Calu3 (cell line): ENCODE measurements around the gene IFT27. TPM values are rescaled to one million over a fixed set of nuclear protein-coding genes. Genes with fewer than 3 reads are reported as not detected.

Experiments
- BruUV-seq: library from RNA; stranded (reverse); fragments of 400-500 nt; replicated peaks from 2 replicates; lab custom pipeline; 2021; lab: Mats Ljungman, UMichigan
- CTCF ChIA-PET: fragments of 300-600 bp; sonication (Branson Sonifier 250); formaldehyde crosslinking; loops from one replicate; lab custom pipeline; 2022; ENCODE audit warnings: antibody characterized with exemption; lab: Charles Lee
- DNase-seq: peaks from one replicate; pipeline ENCODE4 v3.0.0; 2022
- H3K27ac Mint-ChIP-seq: one replicate; pipeline ENCODE4 v1.8.0; 2022; ENCODE audit warnings: mixed read lengths; ENCODE audit not compliant: unreplicated experiment
- H3K27me3 Mint-ChIP-seq: one replicate; pipeline ENCODE4 v1.8.0; 2022; ENCODE audit warnings: mixed read lengths; ENCODE audit not compliant: unreplicated experiment
- H3K36me3 Mint-ChIP-seq: one replicate; pipeline ENCODE4 v1.8.0; 2022; ENCODE audit warnings: mild to moderate bottlenecking, moderate library complexity, mixed read lengths; ENCODE audit not compliant: insufficient read depth, unreplicated experiment
- H3K4me1 Mint-ChIP-seq: one replicate; pipeline ENCODE4 v1.8.0; 2022; ENCODE audit warnings: mild to moderate bottlenecking, low read depth, mixed read lengths; ENCODE audit not compliant: unreplicated experiment
- H3K4me3 Mint-ChIP-seq: one replicate; pipeline ENCODE4 v1.8.0; 2022; ENCODE audit warnings: mild to moderate bottlenecking, low read depth, moderate library complexity, mixed read lengths; ENCODE audit not compliant: unreplicated experiment
- H3K9me3 Mint-ChIP-seq: one replicate; pipeline ENCODE4 v1.8.0; 2022; ENCODE audit warnings: low read depth, mixed read lengths; ENCODE audit not compliant: unreplicated experiment
- CTCF ChIP-seq: fragments of 200-600 bp; IDR thresholded peaks from one replicate; pipeline ENCODE4 v1.8.0; 2022; ENCODE audit warnings: antibody characterized with exemption; ENCODE audit not compliant: unreplicated experiment
- intact Hi-C: fragments of 100-400 bp; cut with micrococcal nuclease; formaldehyde crosslinking; loops from one replicate; pipeline ENCODE4 v1.10.0; 2022; ENCODE audit not compliant: unreplicated experiment
- total RNA-seq: library from RNA; stranded (reverse); gene quantifications from 2 replicates; pipeline ENCODE4 v1.2.3, GENCODE V29; 2022

IFT27 gene
- total RNA-seq, 1 experiment from 2014 or later, result 41.0 TPM

- no peaks in the 10 kb centered on the region for H3K4me1 Mint-ChIP-seq
- peaks cover 86% of the 10 kb centered on the region for H3K27me3 Mint-ChIP-seq
- CTCF ChIA-PET, result interaction anchor here (0.6 kb wide), 1 partner anchor 45 kb away, joined by 3 read pairs; no protein-coding TSS in a partner anchor
- no TSS peak for BruUV-seq
- intact Hi-C loops, result no loop called here
- TF ChIP-seq CTCF, result no peak
- H3K4me3 Mint-ChIP-seq, result no peak overlapping the region
- H3K27ac Mint-ChIP-seq, result no peak overlapping the region
- no peak for DNase-seq
- H3K9me3 Mint-ChIP-seq, result no peaks in the 10 kb centered on the region
- no peaks in the 10 kb centered on the region for H3K36me3 Mint-ChIP-seq
Measured at GRCh38 chr22:36796552-36797175, 20.7 kb upstream of the IFT27 start.

DNA sequence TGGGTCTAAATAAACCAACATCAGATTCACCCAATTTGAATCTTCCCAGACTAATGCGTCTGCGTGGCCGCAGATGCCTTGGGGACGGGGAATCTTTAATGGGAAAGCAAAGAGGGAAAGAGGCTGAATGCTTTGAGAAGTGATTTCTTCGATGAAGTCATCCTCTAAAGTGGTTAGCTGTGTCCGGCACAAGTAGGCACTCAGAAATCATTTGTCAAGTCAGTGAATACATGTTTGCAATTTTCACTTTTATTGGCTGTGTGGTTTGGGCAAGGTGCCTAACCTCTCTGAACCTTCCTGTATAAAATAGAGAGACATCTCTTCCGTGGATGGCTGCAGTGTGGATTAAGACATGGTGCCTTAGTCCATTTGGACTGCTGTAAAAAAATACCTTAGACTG is 19.7 kb upstream of the IFT27 start:
- H3K4me1 Mint-ChIP-seq, result no peaks in the 10 kb centered on the region
- intact Hi-C loops, result no loop called here
- H3K27ac Mint-ChIP-seq, result no peak overlapping the region
- no TSS peak for BruUV-seq
- no peaks in the 10 kb centered on the region for H3K9me3 Mint-ChIP-seq
- no peaks in the 10 kb centered on the region for H3K36me3 Mint-ChIP-seq
- peaks cover 86% of the 10 kb centered on the region for H3K27me3 Mint-ChIP-seq
- H3K4me3 Mint-ChIP-seq, result no peak overlapping the region
- CTCF ChIA-PET, result no interaction called here
- TF ChIP-seq CTCF, result no peak
- DNase-seq, result no peak

DNA sequence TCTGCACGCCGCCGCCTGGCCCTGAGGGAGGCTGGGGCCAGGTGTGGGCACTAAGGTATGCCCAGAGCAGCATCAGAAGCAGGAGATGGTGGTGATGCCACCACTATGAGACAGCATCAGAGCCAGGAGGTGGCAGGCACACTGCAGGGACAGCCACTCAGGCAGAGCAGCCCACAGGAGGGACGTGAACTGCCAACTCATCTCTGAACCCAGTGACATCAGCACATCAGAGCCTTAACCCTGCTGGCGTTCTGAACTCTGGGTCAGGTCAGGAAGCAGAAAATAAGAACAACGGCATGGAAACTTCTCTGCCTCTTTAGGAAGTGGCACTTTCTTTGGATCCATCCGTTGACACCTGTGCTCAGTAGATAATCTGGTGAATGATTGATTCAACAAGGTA is 14.7 kb upstream of the IFT27 start:
- Mint-ChIP-seq H3K36me3 (no peaks in the 10 kb centered on the region), H3K9me3 (no peaks in the 10 kb centered on the region), H3K27me3 (peaks cover 86% of the 10 kb centered on the region), H3K27ac (no peak overlapping the region), H3K4me1 (no peaks in the 10 kb centered on the region), H3K4me3 (no peak overlapping the region)
- no TSS peak for BruUV-seq
- no peak for TF ChIP-seq CTCF
- CTCF ChIA-PET, result interaction anchor here (0.7 kb wide), 1 partner anchor 47 kb away, joined by 3 read pairs; no protein-coding TSS in a partner anchor
- DNase-seq, result no peak
- intact Hi-C loops, result no loop called here

- Mint-ChIP-seq H3K9me3 (no peaks in the 10 kb centered on the region), H3K4me3 (no peak overlapping the region), H3K27me3 (peaks cover 98% of the 10 kb centered on the region), H3K27ac (no peak overlapping the region), H3K36me3 (no peaks in the 10 kb centered on the region), H3K4me1 (no peaks in the 10 kb centered on the region)
- BruUV-seq, result no TSS peak
- CTCF ChIA-PET, result no interaction called here
- intact Hi-C loops, result no loop called here
- no peak for DNase-seq
- no peak for TF ChIP-seq CTCF
Measured at GRCh38 chr22:36787204-36787988, 11.5 kb upstream of the IFT27 start.
